Measurements from ENCODE around the gene NF1.

DNA sequence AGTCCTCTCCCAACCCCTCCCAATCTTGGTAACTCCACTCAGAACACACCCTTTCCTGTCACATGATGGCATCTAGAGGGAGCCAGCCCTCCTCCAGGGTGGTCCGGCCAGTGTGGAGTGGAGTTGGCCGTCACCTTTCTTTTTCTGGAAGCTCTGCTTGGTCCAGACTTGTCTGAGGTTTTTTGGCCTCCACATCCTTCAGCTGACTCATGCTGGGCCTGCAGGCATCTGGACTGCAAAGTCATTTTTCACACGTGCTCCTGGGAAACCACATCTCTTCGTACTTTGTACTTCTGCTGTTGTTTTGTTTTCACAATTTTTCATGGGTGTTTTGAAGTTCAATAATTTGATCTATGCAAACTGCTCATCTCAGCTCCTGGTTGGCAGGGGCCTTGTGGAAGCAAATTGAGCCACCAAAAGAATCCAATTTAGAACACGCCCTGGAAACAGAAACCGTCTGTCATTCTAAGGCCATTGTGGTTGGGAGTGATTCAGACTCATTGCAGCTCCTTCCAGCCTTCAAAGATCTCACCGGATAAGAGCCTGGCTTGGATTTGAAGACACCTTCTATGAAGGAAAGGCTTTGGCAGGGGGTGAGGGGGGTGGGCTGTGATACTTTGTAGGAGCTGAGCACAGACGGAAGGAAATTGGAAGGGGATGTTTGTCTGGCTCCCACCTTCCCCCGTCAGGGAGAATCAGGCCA lies 42.4 kb upstream of the NF1 start:
- TF ChIP-seq, protein P1, sequence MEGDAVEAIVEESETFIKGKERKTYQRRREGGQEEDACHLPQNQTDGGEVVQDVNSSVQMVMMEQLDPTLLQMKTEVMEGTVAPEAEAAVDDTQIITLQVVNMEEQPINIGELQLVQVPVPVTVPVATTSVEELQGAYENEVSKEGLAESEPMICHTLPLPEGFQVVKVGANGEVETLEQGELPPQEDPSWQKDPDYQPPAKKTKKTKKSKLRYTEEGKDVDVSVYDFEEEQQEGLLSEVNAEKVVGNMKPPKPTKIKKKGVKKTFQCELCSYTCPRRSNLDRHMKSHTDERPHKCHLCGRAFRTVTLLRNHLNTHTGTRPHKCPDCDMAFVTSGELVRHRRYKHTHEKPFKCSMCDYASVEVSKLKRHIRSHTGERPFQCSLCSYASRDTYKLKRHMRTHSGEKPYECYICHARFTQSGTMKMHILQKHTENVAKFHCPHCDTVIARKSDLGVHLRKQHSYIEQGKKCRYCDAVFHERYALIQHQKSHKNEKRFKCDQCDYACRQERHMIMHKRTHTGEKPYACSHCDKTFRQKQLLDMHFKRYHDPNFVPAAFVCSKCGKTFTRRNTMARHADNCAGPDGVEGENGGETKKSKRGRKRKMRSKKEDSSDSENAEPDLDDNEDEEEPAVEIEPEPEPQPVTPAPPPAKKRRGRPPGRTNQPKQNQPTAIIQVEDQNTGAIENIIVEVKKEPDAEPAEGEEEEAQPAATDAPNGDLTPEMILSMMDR (IDR thresholded peaks at IDR 0.05): no peak
- no peak for TF ChIP-seq POLR2AphosphoS5 (IDR thresholded peaks at IDR 0.05)

Measured in sigmoid colon (tissue), 4 donors.